ENCODE data around the gene ATRAID.

The ATRAID gene

DNA sequence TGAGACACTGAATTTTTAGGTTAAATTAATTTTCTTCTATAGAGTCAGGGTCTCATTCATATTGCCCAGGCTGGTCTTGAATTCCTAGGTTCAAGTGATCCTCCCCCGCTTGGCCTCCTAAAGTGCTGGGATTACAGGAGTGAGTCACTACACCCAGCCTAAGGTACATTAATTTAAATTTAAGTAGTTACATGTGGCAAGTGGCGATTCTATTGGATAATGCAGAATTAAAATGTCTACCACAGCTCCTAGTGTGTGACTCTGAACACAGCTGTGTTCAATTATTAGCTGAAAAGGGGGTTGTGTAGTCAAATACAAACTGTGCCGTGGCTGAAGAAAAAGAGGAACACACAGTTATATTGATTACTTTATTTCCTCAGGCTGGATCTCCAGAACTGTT, 3.1 kb downstream of the ATRAID start:
- H3K36me3 ChIP-seq: peaks cover 64% of the 10 kb centered on the region
- TF ChIP-seq, protein P1, sequence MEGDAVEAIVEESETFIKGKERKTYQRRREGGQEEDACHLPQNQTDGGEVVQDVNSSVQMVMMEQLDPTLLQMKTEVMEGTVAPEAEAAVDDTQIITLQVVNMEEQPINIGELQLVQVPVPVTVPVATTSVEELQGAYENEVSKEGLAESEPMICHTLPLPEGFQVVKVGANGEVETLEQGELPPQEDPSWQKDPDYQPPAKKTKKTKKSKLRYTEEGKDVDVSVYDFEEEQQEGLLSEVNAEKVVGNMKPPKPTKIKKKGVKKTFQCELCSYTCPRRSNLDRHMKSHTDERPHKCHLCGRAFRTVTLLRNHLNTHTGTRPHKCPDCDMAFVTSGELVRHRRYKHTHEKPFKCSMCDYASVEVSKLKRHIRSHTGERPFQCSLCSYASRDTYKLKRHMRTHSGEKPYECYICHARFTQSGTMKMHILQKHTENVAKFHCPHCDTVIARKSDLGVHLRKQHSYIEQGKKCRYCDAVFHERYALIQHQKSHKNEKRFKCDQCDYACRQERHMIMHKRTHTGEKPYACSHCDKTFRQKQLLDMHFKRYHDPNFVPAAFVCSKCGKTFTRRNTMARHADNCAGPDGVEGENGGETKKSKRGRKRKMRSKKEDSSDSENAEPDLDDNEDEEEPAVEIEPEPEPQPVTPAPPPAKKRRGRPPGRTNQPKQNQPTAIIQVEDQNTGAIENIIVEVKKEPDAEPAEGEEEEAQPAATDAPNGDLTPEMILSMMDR (IDR thresholded peaks at IDR 0.05; ENCODE audit: low read depth, low read length): no peak
- H3K27ac ChIP-seq: no peak overlapping the region
- H3K9me3 ChIP-seq (ENCODE audit: severe bottlenecking): no peaks in the 10 kb centered on the region
- H3K4me3 ChIP-seq (ENCODE audit: low read depth, low read length): no peak overlapping the region
- no peak for DNase-seq
- H3K27me3 ChIP-seq (ENCODE audit: insufficient read depth, low read depth, severe bottlenecking): no peaks in the 10 kb centered on the region

DNA sequence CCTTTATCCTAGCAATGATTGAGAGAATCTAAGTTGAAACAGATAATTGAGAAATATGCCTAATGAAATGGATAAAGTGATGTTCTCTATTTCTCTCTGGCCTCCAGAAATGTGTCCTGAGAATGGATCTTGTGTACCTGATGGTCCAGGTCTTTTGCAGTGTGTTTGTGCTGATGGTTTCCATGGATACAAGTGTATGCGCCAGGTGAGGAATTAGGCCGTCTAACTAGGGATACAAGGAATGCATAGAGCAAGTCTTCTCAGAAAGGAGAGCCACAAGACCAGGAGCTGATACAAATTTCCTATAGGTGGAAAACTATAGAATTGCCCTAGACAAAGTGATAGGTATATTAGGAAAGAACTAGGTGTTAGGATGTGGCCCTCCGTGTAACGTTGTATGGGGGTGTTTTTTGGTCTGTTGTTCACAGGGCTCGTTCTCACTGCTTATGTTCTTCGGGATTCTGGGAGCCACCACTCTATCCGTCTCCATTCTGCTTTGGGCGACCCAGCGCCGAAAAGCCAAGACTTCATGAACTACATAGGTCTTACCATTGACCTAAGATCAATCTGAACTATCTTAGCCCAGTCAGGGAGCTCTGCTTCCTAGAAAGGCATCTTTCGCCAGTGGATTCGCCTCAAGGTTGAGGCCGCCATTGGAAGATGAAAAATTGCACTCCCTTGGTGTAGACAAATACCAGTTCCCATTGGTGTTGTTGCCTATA, 4.7 kb downstream of the ATRAID start:
- peaks cover 76% of the 10 kb centered on the region for H3K36me3 ChIP-seq
- H3K9me3 ChIP-seq (ENCODE audit: severe bottlenecking): no peaks in the 10 kb centered on the region
- no peaks in the 10 kb centered on the region for H3K27me3 ChIP-seq (ENCODE audit: insufficient read depth, low read depth, severe bottlenecking)
- peak overlapping the region; percentile 93 for H3K27ac ChIP-seq
- peak overlapping the region; percentile 88 for H3K4me3 ChIP-seq (ENCODE audit: low read depth, low read length)
- no peak for DNase-seq
- TF ChIP-seq, protein P1 (IDR thresholded peaks at IDR 0.05; ENCODE audit: low read depth, low read length): no peak

DNA sequence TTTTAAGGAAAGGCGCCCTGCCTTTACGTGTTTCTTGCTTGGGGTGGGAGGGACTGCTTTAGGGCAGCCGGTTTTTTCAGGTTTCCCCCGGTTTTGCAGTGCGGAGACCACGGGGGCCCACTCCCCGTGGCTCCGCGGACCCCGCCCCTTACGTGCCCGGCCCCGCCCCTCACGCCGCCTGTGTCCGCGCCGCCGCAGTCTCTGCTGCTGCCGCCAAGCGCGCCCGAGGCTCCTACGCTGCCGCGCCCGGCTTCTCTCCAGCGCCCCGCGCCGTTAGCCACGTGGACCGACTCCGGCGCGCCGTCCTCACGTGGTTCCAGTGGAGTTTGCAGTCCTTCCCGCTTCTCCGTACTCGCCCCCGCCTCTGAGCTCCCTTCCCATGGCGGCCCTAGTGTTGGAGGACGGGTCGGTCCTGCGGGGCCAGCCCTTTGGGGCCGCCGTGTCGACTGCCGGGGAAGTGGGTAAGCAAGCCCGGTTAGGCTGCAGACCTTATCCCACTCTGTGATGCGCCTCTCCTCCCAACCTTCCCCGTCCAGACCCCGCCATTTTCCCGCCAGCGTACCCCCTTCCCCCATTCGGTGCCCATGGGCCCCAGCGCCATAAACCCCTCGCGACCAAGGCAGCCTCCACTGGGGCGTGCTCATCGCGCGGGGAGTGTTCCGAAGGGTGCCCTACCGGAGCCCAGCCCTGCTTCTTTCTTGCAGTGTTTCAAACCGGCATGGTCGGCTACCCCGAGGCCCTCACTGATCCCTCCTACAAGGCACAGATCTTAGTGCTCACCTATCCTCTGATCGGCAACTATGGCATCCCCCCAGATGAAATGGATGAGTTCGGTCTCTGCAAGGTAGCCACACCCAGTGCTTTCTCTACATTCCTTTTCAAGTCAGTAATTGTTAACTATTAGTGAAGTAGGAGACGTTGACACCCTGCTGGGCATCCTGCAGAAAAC, 5.6 kb downstream of the ATRAID start, which contains the start of gene CAD:
TSS of gene CAD (plus strand) at position 197 of the 949 bp plus-strand sequence. CDS start at position 380, 183 bp downstream.
- TF ChIP-seq, protein P1 (IDR thresholded peaks at IDR 0.05; ENCODE audit: low read depth, low read length): peak; percentile 32; the same call in 1 of the 2 replicates
- Histone ChIP-seq H3K4me3 (ENCODE audit: low read depth, low read length) (peak within 1 kb of the TSS; percentile 88), H3K36me3 (peaks cover 82% of the 10 kb centered on the region), H3K27me3 (ENCODE audit: insufficient read depth, low read depth, severe bottlenecking) (no peaks in the 10 kb centered on the region), H3K27ac (peak within 1 kb of the TSS; percentile 93), H3K9me3 (ENCODE audit: severe bottlenecking) (no peaks in the 10 kb centered on the region)
- DNase-seq: peak; percentile 95

DNA sequence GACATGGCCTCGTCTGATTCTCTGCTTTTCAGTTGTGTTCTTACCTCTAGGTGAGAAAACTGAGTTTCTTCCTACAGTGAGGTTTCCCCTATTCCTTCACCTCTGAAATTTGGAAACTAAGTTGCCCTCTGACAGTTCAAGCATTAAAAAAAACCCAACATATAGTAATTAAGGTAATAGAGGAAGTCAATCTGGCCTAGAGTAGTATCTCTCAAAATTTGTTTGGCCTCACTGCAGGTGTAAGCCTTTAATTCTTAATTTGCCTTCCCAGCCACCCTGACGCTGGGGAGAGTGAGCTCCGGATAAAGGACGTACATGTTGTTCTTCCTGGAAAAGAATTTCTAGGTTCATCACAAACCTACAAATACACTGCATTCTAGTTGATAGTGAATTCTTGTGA, 6.8 kb downstream of the ATRAID start:
- no peak for DNase-seq
- Histone ChIP-seq H3K36me3 (peaks cover 88% of the 10 kb centered on the region), H3K27me3 (ENCODE audit: insufficient read depth, low read depth, severe bottlenecking) (no peaks in the 10 kb centered on the region), H3K4me3 (ENCODE audit: low read depth, low read length) (no peak overlapping the region), H3K9me3 (ENCODE audit: severe bottlenecking) (no peaks in the 10 kb centered on the region), H3K27ac (peak overlapping the region; percentile 93)
- TF ChIP-seq, protein P1 (IDR thresholded peaks at IDR 0.05; ENCODE audit: low read depth, low read length): no peak

DNA sequence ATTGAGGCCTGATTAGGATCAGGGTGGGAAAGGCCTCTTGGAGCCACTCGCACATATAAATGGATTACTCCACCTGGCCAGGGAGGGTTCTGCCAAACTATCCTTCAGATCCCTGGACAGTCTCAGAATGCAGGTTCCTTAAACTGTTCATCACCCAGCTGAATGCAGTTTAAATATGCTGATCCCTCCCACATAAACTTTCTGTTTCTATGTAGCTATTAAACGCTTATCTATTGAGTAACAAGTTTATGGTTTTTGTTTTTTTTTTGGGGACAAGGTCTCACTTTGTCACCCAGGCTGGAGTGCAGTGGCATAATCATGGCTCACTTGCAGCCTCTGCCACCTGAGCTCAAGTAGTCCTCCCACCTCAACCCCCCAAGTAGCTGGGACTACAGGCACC, 7.2 kb downstream of the ATRAID start:
- Histone ChIP-seq H3K27ac (no peak overlapping the region), H3K4me3 (ENCODE audit: low read depth, low read length) (no peak overlapping the region)

More for the DNA sequence above, 7.2 kb downstream of the ATRAID start:
- TF ChIP-seq, protein P1 (IDR thresholded peaks at IDR 0.05; ENCODE audit: low read depth, low read length): no peak
- peaks cover 88% of the 10 kb centered on the region for H3K36me3 ChIP-seq
- DNase-seq: no peak
- H3K9me3 ChIP-seq (ENCODE audit: severe bottlenecking): no peaks in the 10 kb centered on the region
- H3K27me3 ChIP-seq (ENCODE audit: insufficient read depth, low read depth, severe bottlenecking): no peaks in the 10 kb centered on the region
